MM.1S (cell line): ENCODE measurements around the gene GATAD2B.

Experiments
- EZH2 ChIP-seq: fragments of 300-600 bp; sonication (generic); optimal IDR thresholded peaks from 2 replicates; pipeline ENCODE3; 2017; ENCODE audit warnings: low read depth, mild to moderate bottlenecking, antibody characterized with exemption, low read length, mixed read lengths
- EZH2phosphoT487 ChIP-seq: fragments of 300-600 bp; sonication (generic); IDR thresholded peaks from 2 replicates; pipeline ENCODE4 v1.6.1; 2018; ENCODE audit warnings: antibody characterized with exemption, low read length
- TF ChIP-seq, protein P1 (sequence below): fragments of 300-600 bp; sonication (generic); IDR thresholded peaks from 2 replicates; pipeline ENCODE4 v1.5.1; 2016; ENCODE audit warnings: antibody characterized with exemption, low read length, mixed read lengths

DNA sequence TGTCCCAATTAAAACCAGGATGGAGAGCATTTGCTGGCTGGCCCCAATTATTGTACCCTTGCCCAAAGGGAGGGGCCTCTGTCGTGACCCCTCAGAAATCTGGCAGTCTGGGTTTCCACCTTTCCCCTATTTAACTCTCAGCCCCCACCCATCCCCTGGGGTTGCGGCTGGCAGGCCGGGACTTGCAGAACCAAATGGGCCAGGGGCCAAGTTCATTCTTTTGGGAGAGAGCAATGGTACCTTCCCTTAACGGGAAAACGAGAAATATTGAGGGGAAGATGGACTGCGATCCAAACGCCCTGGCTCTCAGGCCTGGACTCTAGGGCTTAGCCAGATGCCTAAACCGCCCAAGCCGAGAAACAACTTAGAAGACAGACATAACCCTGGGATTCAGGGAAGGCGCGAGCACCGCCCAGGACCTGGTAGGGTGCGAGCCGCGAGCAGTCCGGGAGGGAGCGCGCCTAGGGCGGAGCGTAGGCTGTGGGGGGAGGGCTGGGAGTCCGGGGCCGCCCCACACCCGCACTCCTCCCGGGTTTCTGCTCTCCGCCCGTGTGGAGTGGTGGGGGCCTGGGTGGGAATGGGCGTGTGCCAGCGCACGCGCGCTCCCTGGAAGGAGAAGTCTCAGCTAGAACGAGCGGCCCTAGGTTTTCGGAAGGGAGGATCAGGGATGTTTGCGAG is 147.9 kb downstream of the GATAD2B start, which contains the start of gene SLC27A3:
- TF ChIP-seq, protein P1, sequence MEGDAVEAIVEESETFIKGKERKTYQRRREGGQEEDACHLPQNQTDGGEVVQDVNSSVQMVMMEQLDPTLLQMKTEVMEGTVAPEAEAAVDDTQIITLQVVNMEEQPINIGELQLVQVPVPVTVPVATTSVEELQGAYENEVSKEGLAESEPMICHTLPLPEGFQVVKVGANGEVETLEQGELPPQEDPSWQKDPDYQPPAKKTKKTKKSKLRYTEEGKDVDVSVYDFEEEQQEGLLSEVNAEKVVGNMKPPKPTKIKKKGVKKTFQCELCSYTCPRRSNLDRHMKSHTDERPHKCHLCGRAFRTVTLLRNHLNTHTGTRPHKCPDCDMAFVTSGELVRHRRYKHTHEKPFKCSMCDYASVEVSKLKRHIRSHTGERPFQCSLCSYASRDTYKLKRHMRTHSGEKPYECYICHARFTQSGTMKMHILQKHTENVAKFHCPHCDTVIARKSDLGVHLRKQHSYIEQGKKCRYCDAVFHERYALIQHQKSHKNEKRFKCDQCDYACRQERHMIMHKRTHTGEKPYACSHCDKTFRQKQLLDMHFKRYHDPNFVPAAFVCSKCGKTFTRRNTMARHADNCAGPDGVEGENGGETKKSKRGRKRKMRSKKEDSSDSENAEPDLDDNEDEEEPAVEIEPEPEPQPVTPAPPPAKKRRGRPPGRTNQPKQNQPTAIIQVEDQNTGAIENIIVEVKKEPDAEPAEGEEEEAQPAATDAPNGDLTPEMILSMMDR, result no peak
- no peak for TF ChIP-seq EZH2
- TF ChIP-seq EZH2phosphoT487, result no peak
